ENCODE data around the gene C6orf52. TPM values are rescaled to one million over a fixed set of nuclear protein-coding genes. Genes with fewer than 3 reads are reported as not detected.

The C6orf52 gene
- total and polyA plus RNA-seq, 2 of the 13 experiments (the other 11 are each of a cell fraction or from before 2014, with no cell fraction given): 0.50 to 0.53 TPM

DNA sequence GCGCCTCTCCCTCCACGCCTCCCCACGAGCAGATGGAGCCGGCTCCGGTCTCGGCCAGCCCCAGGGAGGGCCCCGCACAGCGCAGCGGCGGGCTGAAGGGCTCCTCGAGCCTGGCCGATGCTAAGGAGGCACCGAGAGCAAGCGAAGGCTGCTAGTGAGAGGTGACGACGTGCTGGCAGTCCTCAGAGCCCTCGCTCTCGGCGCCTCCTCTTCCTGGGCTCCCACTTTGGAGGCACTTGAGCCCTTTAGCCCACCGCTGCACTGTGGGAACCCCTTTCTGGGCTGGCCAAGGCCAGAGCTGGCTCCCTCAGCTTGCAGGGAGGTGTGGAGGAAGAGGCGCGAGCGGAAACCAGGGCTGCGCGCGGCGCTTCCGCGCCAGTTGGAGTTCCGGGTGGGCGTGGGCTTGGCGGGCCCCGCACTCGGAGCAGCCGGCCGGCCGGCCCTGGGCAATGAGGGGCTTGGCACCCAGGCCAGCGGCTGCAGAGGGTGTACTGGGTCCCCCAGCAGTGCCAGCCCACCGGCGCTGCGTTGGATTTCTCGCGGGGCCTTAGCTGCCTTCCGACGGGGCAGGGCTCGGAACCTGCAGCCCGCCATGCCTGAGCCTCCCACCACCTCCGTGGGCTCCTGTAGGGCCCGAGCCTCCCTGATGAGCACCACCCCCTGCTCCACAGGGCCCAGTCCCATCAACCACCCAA lies 26.0 kb upstream of the C6orf52 start (continued):
- 0 out of 2 replicates have a peak, but pooled peaks have one; percentile 48 for TF ChIP-seq ZNF256 (CRISPR knock-in tag; conservative IDR thresholded peaks at IDR 0.05)
- no peak for TF ChIP-seq ZNF205 (CRISPR knock-in tag; IDR thresholded peaks at IDR 0.05)
- TF ChIP-seq HMGA1 (CRISPR knock-in tag; conservative IDR thresholded peaks at IDR 0.05): no peak
- peak; percentile 70; the same call in 1 of the 2 replicates for TF ChIP-seq DMAP1 (CRISPR knock-in tag; IDR thresholded peaks at IDR 0.05)
- TF ChIP-seq, protein P1, sequence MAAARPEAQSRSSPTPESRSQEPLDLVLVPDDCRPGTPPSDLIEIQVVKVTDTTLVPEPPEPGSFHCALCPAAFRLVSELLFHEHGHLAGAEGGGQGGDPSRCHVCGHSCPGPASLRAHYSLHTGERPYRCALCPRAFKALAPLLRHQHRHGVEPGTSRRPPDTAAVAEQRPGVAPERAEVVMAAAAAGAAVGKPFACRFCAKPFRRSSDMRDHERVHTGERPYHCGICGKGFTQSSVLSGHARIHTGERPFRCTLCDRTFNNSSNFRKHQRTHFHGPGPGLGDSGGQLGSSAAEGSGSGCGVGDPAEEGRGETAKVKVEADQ (CRISPR knock-in tag; IDR thresholded peaks at IDR 0.05; ENCODE audit: borderline replicate concordance): no peak
- TF ChIP-seq, protein P2, sequence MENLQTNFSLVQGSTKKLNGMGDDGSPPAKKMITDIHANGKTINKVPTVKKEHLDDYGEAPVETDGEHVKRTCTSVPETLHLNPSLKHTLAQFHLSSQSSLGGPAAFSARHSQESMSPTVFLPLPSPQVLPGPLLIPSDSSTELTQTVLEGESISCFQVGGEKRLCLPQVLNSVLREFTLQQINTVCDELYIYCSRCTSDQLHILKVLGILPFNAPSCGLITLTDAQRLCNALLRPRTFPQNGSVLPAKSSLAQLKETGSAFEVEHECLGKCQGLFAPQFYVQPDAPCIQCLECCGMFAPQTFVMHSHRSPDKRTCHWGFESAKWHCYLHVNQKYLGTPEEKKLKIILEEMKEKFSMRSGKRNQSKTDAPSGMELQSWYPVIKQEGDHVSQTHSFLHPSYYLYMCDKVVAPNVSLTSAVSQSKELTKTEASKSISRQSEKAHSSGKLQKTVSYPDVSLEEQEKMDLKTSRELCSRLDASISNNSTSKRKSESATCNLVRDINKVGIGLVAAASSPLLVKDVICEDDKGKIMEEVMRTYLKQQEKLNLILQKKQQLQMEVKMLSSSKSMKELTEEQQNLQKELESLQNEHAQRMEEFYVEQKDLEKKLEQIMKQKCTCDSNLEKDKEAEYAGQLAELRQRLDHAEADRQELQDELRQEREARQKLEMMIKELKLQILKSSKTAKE (CRISPR knock-in tag; IDR thresholded peaks at IDR 0.05; ENCODE audit: borderline replicate concordance): peak; percentile 9; the same call in 1 of the 2 replicates
- TF ChIP-seq PAX8 (CRISPR knock-in tag; IDR thresholded peaks at IDR 0.05; ENCODE audit: borderline replicate concordance): peak; percentile 10; the same call in 1 of the 2 replicates
- TF ChIP-seq, protein P3, sequence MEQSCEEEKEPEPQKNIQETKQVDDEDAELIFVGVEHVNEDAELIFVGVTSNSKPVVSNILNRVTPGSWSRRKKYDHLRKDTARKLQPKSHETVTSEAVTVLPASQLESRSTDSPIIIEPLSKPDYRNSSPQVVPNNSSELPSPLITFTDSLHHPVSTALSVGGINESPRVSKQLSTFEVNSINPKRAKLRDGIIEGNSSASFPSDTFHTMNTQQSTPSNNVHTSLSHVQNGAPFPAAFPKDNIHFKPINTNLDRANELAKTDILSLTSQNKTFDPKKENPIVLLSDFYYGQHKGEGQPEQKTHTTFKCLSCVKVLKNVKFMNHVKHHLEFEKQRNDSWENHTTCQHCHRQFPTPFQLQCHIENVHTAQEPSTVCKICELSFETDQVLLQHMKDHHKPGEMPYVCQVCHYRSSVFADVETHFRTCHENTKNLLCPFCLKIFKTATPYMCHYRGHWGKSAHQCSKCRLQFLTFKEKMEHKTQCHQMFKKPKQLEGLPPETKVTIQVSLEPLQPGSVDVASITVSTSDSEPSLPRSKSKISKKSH (CRISPR knock-in tag; IDR thresholded peaks at IDR 0.05; ENCODE audit: borderline replicate concordance): peak; percentile 41; the same call in 1 of the 2 replicates
- no peak for TF ChIP-seq ZNF207 (IDR thresholded peaks at IDR 0.05; ENCODE audit: borderline replicate concordance)
- TF ChIP-seq MIER2 (CRISPR knock-in tag; IDR thresholded peaks at IDR 0.05): no peak
- peak; percentile 61 for TF ChIP-seq POLR2G (IDR thresholded peaks at IDR 0.05; ENCODE audit: low read depth, low read length)
- no peak for TF ChIP-seq ZNF569 (CRISPR knock-in tag; IDR thresholded peaks at IDR 0.05; ENCODE audit: borderline replicate concordance)
- TF ChIP-seq ZNF329 (CRISPR knock-in tag; IDR thresholded peaks at IDR 0.05; ENCODE audit: low read depth): peak; percentile 48; the same call in 1 of the 2 replicates
- TF ChIP-seq, protein P4, sequence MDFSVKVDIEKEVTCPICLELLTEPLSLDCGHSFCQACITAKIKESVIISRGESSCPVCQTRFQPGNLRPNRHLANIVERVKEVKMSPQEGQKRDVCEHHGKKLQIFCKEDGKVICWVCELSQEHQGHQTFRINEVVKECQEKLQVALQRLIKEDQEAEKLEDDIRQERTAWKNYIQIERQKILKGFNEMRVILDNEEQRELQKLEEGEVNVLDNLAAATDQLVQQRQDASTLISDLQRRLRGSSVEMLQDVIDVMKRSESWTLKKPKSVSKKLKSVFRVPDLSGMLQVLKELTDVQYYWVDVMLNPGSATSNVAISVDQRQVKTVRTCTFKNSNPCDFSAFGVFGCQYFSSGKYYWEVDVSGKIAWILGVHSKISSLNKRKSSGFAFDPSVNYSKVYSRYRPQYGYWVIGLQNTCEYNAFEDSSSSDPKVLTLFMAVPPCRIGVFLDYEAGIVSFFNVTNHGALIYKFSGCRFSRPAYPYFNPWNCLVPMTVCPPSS (IDR thresholded peaks at IDR 0.05): no peak
- TF ChIP-seq EEA1 (CRISPR knock-in tag; IDR thresholded peaks at IDR 0.05; ENCODE audit: borderline replicate concordance): no peak
- TF ChIP-seq ZNF235 (CRISPR knock-in tag; IDR thresholded peaks at IDR 0.05; ENCODE audit: borderline replicate concordance): peak; percentile 40; the same call in 1 of the 2 replicates
- no peak; the same call in 1 of the 2 replicates for TF ChIP-seq ZNF501 (CRISPR knock-in tag; IDR thresholded peaks at IDR 0.05)
- TF ChIP-seq, protein P5, sequence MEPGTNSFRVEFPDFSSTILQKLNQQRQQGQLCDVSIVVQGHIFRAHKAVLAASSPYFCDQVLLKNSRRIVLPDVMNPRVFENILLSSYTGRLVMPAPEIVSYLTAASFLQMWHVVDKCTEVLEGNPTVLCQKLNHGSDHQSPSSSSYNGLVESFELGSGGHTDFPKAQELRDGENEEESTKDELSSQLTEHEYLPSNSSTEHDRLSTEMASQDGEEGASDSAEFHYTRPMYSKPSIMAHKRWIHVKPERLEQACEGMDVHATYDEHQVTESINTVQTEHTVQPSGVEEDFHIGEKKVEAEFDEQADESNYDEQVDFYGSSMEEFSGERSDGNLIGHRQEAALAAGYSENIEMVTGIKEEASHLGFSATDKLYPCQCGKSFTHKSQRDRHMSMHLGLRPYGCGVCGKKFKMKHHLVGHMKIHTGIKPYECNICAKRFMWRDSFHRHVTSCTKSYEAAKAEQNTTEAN (CRISPR knock-in tag; conservative IDR thresholded peaks at IDR 0.05): no peak
- TF ChIP-seq ZNF326 (CRISPR knock-in tag; IDR thresholded peaks at IDR 0.05; ENCODE audit: borderline replicate concordance): no peak
- no peak for TF ChIP-seq ZNF660 (CRISPR knock-in tag; IDR thresholded peaks at IDR 0.05; ENCODE audit: borderline replicate concordance, low read depth)
- 0 out of 2 replicates have a peak, but pooled peaks have one; percentile 78 for TF ChIP-seq NFIB (CRISPR knock-in tag; IDR thresholded peaks at IDR 0.05; ENCODE audit: borderline replicate concordance)
- peak; percentile 65; the same call in 1 of the 2 replicates for TF ChIP-seq ZIK1 (CRISPR knock-in tag; IDR thresholded peaks at IDR 0.05; ENCODE audit: borderline replicate concordance, low read depth)
